ENCODE results near the gene NCAPH2. TPM values are rescaled to one million over a fixed set of nuclear protein-coding genes. Genes with fewer than 3 reads are reported as not detected.

NCAPH2 gene
- total and polyA plus RNA-seq, 2 of the 13 experiments (the other 11 are each of a cell fraction or from before 2014, with no cell fraction given), result 28.1 to 64.4 TPM

DNA sequence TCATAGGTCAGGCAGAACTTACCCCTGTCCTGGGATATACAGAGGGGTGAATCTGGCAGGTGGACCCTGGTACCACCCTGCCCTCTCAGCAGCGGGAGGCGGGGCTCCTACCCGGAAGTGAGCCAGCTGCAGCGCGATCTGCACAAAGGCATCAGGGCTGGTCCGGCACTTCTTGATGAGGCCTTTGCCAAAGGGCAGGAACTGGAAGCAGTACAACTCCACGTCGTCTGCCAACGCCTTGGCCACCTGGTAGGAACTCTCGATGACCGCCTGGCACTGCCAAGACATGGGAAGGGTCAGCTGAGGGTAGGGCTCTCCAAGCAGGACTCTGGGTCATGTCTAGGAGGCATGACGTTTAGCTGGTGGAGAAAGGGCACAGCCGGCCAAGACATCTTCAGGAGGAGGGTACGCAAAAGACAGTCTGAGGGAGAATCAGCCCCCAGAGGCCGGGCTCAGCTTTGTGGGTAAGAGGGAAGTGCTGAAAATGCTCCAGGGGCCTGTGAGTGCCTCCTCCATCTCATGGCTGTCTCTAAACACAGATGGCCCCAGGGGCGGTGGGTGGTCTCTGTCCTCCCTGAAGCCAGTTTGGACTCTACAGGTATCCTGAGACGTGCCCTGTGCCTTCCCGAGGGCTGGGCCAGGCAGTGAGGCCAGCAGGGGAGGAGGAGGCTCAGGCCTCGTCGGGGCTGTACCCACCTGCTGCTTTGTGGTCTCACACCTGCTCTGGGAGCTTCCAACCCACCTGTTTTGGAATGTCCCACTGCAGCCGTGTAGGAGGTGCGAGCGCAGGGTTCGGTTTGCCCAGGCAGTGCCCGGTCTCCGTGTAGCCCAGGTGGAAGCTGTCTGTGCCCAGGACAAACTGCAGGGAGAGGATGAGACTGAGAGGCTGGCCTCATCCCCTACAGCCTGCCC, 63.5 kb downstream of the NCAPH2 start:
- Histone ChIP-seq H3K9ac (ENCODE audit: insufficient read depth, low read depth, low read length) (no peak overlapping the region), H3K4me3 (replicated peaks in 1 of 3; ENCODE audit: insufficient read depth in 1 of 3, low read depth in 2 of 3, low read length in 3 of 3) (no peak overlapping the region), H3K27ac (ENCODE audit: extremely low read length, insufficient read depth, low read length) (no peak overlapping the region), H3K4me2 (ENCODE audit: low read depth, low read length) (no peak overlapping the region), H3K36me3 (replicated peaks in 1 of 2; ENCODE audit: control insufficient read depth in 1 of 2, insufficient read depth in 2 of 2, low read length in 2 of 2) (peaks cover 4 to 5% of the 10 kb centered on the region in 2 experiments; a peak in 2 of 5 replicates), H3K27me3 (ENCODE audit: control insufficient read depth in 1 of 2, insufficient read depth in 2 of 2, low read length in 2 of 2) (no peaks in the 10 kb centered on the region), H2AFZ (ENCODE audit: low read length) (no peak overlapping the region), H4K20me1 (ENCODE audit: insufficient read depth, low read length) (no peaks in the 10 kb centered on the region), H3K4me1 (ENCODE audit: insufficient read depth, low read length) (peaks cover 29% of the 10 kb centered on the region), H3K79me2 (ENCODE audit: insufficient read depth, low read length) (no peaks in the 10 kb centered on the region), H3K9me3 (ENCODE audit: low read length) (no peaks in the 10 kb centered on the region)
- POLR2A ChIA-PET, result interaction anchor here (1.1 kb wide), 1 partner anchor 10 kb away, joined by 5 read pairs; no protein-coding TSS in a partner anchor
- intact Hi-C loops (cut with micrococcal nuclease; ENCODE audit: unreplicated experiment), result no loop called here
- in situ Hi-C loops (cut with HindIII; ENCODE audit: extremely low pct_ligation_motif_present, low pct_unique_long_range_greater_than_20kb), result no loop called here
- FAIRE-seq (no peak), ATAC-seq (no peak), DNase-seq (ENCODE audit: low spot score) (no peak)
- CTCF ChIA-PET (ENCODE audit: low intra/inter-chr PET ratio, low total read pairs), result no interaction called here
- TF ChIP-seq KLF15 (CRISPR knock-in tag; IDR thresholded peaks at IDR 0.05; ENCODE audit: borderline replicate concordance), result no peak
- 93% methylated on average over 14 of the region's 26 CpGs for WGBS (ENCODE audit: low lambda C conversion rate)
- BruUV-seq (replicated peaks), result no TSS peak

DNA sequence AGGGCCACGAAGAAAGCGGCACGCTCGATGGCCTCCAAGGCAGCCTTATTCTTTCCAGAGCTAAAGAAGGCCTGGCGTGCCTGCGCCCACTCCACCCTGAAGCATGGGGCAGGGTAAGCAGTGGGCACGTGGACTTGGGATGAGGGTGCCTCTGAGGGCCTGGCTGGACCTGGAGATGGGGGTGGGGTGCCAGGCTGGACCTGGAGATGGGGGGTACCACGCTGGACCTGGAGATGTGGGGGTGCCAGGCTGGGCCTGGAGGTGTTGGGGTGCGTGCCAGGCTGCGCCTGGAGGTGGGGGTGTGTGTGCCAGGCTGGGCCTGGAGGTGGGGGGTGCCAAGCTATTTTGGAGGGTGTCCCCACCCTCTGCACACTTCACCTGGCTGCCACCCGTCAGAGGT, 64.9 kb downstream of the NCAPH2 start:
- in situ Hi-C loops (cut with HindIII; ENCODE audit: extremely low pct_ligation_motif_present, low pct_unique_long_range_greater_than_20kb), result no loop called here
- Histone ChIP-seq H3K4me3 (replicated peaks in 1 of 3; ENCODE audit: insufficient read depth in 1 of 3, low read depth in 2 of 3, low read length in 3 of 3) (no peak overlapping the region), H3K4me1 (ENCODE audit: insufficient read depth, low read length) (peaks cover 26% of the 10 kb centered on the region), H3K27me3 (ENCODE audit: control insufficient read depth in 1 of 2, insufficient read depth in 2 of 2, low read length in 2 of 2) (no peaks in the 10 kb centered on the region), H3K4me2 (ENCODE audit: low read depth, low read length) (no peak overlapping the region), H3K9me3 (ENCODE audit: low read length) (no peaks in the 10 kb centered on the region), H2AFZ (ENCODE audit: low read length) (no peak overlapping the region), H3K9ac (ENCODE audit: insufficient read depth, low read depth, low read length) (no peak overlapping the region), H3K36me3 (replicated peaks in 1 of 2; ENCODE audit: control insufficient read depth in 1 of 2, insufficient read depth in 2 of 2, low read length in 2 of 2) (peaks cover 4 to 5% of the 10 kb centered on the region in 2 experiments; a peak in 2 of 5 replicates), H3K27ac (ENCODE audit: extremely low read length, insufficient read depth, low read length) (no peak overlapping the region), H4K20me1 (ENCODE audit: insufficient read depth, low read length) (no peaks in the 10 kb centered on the region), H3K79me2 (ENCODE audit: insufficient read depth, low read length) (no peaks in the 10 kb centered on the region)
- FAIRE-seq (no peak), DNase-seq (ENCODE audit: low spot score) (no peak), ATAC-seq (no peak)
- POLR2A ChIA-PET, result interaction anchor here (1.1 kb wide), 1 partner anchor 9 kb away, joined by 5 read pairs; no protein-coding TSS in a partner anchor
- peak; percentile 36 for TF ChIP-seq AGO2 (optimal IDR thresholded peaks at IDR 0.05; ENCODE audit: low read depth, low read length)
- TF ChIP-seq ZNF678 (CRISPR knock-in tag; IDR thresholded peaks at IDR 0.05), result no peak
- CTCF ChIA-PET (ENCODE audit: low intra/inter-chr PET ratio, low total read pairs), result no interaction called here
- BruUV-seq (replicated peaks), result no TSS peak
- intact Hi-C loops (cut with micrococcal nuclease; ENCODE audit: unreplicated experiment), result no loop called here
- WGBS (ENCODE audit: low lambda C conversion rate), result 92% methylated on average over 2 of the region's 11 CpGs

Data from HepG2 (cell line).